ENCODE measurements around the gene KDM6A.

- TF ChIP-seq CTCF (conservative IDR thresholded peaks at IDR 0.05 in 1 of 2, IDR thresholded peaks at IDR 0.05 in 1 of 2; ENCODE audit: low read depth in 1 of 2, low read length in 2 of 2) (no peak), EZH2 (IDR thresholded peaks at IDR 0.05; ENCODE audit: low read length, missing control alignments) (no peak)
These were observed 261.8 kb downstream of the KDM6A start for GRCh38 chrX:45134775-45135174.
